DMS79 treated with DMSO at 0.1 percent for 48 hours (cell line): ENCODE data around the gene SPATA12.
A peak's percentile ranks its signal among the peaks of the same experiment; 100 is the strongest.

Experiments
- DNase-seq: peaks from one replicate; lab custom pipeline; 2025; lab: John Stamatoyannopoulos, UW

The SPATA12 gene

GRCh38 chr3:57060089-57060821 lies at the start of gene SPATA12:
Gene SPATA12 (plus strand): TSS chr3:57060664. CDS start chr3:57073695, 13,031 bp downstream.
- peak; percentile 5 for DNase-seq

- DNase-seq: no peak
Observed at GRCh38 chr3:57011022-57011421, 49.4 kb upstream of the SPATA12 start.

DNA sequence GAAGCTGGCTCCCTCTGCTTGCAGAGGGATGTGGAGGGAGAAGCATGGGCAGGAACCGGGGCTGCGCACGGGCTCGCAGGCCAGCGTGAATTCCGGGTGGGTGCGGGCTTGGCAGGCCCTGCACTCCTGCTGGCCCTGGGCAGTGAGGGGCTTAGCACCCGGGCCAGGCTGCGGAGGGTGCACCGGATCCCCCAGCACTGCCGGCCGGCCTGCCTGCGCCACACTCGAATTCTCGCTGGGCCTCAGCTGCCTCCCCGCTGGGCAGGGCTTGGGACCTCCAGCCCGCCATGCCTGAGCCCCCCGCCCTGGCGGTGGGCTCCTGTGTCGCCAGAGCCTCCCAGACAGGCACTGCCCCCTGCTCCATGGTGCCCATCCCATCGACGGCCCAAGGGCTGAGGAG lies 47.6 kb upstream of the SPATA12 start:
- no peak for DNase-seq

DNA sequence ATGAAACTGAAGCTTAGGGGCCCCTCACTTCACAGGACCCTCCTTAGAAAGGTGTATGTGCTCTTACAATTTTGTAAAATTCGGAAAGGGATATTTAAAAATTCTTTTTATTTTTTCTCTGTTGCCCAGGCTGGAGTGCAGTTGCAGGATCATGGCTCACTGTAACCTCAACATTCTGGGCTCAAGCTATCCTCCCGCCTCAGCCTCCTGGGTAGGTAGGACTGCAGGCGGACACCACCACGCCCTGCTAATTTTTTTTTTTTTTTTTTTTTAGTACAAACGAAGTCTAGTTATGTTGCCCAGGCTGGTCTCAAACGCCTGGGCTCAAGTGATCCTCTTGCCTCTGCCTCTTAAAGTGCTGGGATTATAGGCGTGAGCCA lies 45.1 kb upstream of the SPATA12 start:
- no peak for DNase-seq

DNA sequence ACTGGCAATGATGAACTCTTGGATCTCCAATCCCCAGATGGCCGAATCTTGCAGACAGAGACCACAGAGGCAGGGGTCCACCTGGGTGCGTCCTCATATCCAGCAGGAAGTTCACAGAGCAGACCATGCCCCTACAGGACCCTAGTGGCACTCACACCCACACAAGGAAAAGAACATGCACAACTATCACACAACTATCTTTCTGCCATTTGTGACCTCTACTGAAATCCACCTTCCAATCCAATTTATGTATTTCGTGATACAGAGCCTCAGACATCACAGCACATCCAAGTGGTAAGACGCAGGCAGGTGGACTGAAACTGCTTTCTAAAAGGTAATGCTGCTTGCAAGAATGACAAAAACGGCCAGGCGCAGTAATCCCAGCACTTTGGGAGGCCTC lies 44.6 kb upstream of the SPATA12 start:
- no peak for DNase-seq

DNA sequence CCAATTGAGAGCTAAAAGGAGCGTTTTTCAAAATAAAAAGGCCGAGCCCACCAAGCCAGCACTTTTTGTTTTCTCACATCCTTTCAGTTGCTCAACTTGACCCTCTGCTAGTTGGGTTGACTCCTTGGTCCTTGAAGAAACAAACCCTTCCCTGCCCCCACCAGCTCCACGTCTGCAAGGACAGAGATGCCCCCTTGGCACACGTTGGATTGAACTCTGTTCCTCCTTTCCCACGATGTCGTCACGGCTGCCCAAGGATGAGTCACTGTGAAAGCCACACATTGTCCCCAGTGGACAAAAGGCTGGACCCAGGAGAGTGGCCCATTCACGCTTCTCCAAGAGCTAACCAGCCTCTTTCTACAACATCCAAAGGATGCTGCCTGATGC lies 43.0 kb upstream of the SPATA12 start:
- DNase-seq: no peak

- DNase-seq: no peak
Observed at GRCh38 chr3:57018246-57018645, 42.2 kb upstream of the SPATA12 start.

GRCh38 chr3:57019057-57019456 lies 41.4 kb upstream of the SPATA12 start:
- DNase-seq: no peak

GRCh38 chr3:57025237-57025636 lies 35.2 kb upstream of the SPATA12 start:
- no peak for DNase-seq

DNA sequence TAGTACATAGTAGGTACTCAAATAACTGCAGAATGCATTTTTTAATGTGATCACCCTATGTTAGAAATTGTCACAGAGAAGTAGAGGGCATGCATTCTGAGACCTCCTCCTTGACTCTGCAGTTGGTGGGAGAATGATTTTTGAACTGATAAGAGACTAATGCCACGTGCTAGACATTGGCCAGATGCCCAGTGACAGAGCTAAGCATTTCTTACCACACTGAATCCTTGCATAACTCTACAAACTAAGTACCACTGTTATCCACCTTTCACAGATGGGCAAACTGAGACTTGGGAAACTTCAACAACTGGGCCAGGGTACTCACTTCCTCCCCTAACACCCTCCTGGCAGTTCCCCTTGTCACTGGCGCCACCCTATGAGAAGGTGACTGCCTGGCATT lies 33.5 kb upstream of the SPATA12 start:
- DNase-seq: peak; percentile 4

DNA sequence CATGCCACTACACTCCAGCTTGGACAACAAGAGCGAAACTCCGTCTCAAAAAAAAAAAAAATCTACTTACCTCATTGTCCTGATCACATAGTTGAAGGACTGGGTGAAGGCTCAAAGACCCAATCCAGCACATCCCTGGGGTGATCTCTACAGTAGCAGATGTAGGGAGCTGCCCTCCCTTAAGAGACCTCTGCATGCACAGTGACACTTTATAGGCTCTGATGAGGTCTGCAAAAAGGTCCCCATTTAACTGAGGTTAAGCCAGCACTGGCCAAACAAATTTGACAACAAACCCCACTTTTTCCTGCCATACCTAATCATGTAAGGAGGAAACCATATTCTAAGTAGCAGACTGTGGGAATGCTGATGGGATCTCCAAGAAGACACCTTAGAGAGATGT lies 31.1 kb upstream of the SPATA12 start:
- DNase-seq: no peak

- peak; percentile 84 for DNase-seq
Observed at GRCh38 chr3:57029924-57030323, 30.5 kb upstream of the SPATA12 start.

DNA sequence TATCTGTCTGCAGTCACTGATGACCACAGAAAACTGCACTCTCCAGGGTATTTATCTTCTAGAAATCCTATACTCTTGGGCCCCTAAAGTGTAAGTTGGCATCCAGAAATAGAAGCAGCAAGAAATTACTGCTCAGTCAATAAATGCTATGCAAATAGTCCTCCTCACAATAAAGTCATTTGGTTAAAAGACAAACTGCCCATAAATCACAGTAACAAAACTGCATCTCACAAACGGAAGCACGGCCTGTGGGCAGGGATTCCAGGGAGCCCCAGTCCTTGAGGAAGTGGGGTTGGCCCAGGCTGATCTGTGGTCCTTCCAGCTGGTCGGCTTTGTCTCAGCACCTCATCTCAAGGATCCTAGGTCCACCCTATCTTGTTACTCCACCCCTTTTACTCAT lies 29.7 kb upstream of the SPATA12 start:
- DNase-seq: no peak

- DNase-seq: no peak
Observed at GRCh38 chr3:57031631-57032541, 28.6 kb upstream of the SPATA12 start.

DNA sequence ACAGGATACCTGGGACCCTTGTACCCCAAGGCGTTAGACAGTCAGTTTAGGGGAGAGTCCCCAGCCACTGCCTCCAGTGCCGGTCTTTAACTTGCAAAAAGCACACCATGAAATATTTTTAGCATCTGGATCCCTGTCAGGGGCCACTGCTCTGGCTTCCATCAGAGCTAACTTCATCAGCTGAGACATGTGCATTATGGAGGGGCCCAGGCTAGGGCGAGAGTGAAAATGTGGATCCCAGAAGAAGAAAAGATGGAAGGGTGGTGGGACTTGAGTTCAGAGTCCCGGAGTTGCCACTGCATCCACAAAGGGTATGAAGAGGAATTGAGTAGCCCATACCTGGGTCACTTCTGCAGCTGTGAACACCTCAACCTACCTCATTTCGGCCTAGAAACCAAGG lies 23.5 kb upstream of the SPATA12 start:
- DNase-seq: no peak

- no peak for DNase-seq
Observed at GRCh38 chr3:57038466-57039164, 21.8 kb upstream of the SPATA12 start.

GRCh38 chr3:57041674-57042073 lies 18.8 kb upstream of the SPATA12 start:
- DNase-seq: no peak

DNA sequence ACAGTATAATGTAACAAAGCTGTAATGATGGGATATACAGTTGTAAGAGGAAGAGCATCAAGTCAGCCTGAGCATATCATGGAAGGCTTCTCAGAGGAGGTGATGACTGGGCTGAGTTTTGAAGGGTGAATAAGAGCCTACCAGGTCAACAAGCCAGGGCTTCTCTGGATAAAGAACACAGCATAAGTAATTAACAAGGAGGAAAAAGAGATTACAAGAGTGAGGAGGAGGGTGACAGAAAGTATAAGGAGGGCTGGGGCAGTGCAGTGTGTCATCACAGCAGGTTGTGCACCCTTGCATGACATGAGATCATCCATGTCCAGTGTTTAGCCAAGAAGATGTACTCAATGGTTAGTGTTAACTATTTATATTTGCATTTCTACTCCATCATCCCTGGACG lies 16.9 kb upstream of the SPATA12 start:
- no peak for DNase-seq

GRCh38 chr3:57046101-57046765 lies 14.2 kb upstream of the SPATA12 start:
- no peak for DNase-seq

DNA sequence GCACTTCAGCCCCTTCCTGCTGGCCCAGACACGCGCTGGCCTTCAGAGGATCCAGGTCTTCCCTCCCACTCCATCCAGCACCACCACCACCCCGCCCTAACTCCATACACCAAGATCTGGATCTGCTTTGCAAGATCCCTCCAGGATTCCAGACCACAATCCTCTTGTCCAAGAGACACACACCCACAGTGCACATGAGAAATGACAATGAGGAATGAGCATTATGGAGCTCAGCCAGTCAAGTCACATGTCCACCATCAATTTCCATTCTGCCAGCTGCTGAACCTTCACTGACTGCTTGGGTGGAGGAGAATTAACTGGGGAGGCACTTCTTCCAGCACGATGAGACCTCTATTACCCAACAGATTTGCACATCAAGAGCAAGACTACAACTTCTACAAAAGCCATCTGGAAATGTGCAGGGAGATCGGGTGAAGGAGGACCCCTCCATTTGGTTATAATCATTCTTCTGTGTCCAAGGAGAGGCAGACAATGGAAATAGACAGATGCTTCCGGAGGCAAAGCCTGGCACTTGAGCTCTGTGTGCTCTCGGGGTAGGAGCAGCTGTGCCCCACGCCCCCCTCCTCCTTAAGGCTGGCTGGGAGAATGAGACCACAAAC lies 12.3 kb upstream of the SPATA12 start:
- DNase-seq: peak; percentile 84

- no peak for DNase-seq
Observed at GRCh38 chr3:57048728-57049127, 11.7 kb upstream of the SPATA12 start.

DNA sequence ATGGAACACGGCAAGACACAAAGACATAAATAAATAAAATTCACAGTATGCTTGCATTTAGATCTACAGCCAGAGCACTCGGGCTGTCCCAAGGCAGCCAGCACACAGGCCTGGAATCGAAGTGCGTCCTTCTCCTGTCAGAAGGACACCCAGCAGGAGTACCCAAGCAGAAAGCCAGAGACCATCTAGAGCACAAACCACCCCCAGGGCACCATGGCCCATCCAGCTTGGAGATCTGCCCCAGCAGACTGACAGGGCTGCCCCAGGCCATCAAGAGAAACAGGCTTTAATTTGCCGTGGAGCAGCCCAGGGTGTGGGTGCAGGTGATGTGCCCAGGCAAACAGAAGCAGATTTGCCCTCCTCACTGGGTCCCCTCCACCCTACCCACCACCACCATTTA lies 7.8 kb upstream of the SPATA12 start:
- no peak for DNase-seq
